NCI-H345 (cell line): ENCODE measurements around the gene GMEB2.
A peak's percentile ranks its signal among the peaks of the same experiment; 100 is the strongest.

Experiments used
- DNase-seq: peaks from one replicate; lab custom pipeline; 2025; lab: John Stamatoyannopoulos, UW

Gene GMEB2

DNA sequence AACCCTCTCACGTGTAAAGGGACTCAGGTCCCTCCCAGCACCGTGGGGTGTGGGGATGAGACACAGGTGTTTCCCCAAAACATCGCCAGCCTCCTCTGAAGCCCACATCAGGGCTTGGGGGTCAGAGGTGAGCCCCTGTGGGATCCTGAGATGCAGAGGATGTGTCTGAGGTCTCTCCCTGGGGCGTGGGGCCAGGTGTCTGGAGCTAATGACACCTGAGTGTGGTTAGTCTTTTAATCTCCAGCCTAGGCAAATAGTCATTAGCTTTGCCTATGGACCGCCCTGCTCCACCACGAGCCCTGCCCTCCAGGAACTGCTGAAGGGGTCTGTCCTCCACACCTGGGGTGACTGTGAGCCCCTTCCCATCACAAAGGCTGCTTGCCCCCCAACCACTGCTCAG lies 81.1 kb downstream of the GMEB2 start:
- no peak for DNase-seq

DNA sequence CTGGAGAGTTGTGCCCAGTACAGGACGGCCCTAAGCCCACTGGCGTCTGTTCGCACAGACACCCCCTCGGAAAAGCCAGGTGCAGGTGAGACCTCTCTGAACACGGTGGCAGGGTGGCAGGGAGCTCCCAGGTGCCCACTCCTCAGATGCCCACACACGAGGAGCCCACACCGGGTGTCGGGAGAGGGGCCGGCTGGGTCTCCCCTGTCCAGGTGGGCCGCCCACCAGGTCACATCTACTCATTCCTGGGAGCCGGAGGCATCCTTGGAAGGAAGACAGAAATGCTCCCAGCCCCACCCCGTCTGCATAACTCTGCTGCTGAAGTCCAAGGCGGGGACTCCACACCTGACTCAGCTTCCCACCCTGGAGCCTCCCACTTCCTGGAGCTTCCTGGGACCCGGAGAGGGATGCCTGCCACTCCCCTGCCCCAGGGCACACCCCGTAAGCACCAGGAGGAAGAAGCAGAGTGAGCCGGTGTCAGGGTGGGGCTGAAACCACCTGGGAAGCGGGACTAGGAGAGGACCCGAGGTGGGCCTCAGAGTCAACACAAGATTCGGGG lies 81.9 kb downstream of the GMEB2 start:
- no peak for DNase-seq

- no peak for DNase-seq
Measured at GRCh38 chr20:63544241-63544957, 82.5 kb downstream of the GMEB2 start.

GRCh38 chr20:63543733-63544132 lies 83.2 kb downstream of the GMEB2 start:
- no peak for DNase-seq

GRCh38 chr20:63543131-63543530 lies 83.8 kb downstream of the GMEB2 start:
- peak; percentile 55 for DNase-seq

DNA sequence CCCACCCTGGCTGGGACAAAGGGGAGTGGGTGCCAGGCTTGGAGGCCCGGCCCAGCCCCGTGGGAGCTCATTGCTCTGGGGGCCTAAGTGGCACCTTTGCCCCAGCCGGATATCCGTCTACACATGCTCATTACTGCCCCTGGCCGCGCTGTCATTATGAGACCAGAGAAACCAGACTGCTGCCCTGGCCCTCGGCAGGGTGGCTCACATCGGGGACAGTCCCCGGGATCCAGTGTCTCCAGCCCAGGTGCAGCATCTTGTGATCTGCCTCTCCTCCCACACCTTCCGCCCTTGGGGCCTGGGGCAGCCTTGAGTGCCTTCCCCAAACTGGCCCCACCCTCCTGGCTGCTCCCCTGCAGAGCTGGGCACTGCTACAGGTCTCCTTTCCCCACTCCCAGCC lies 84.2 kb downstream of the GMEB2 start:
- no peak for DNase-seq

- no peak for DNase-seq
Measured at GRCh38 chr20:63542031-63542559, 84.8 kb downstream of the GMEB2 start.

GRCh38 chr20:63541371-63541770 lies 85.5 kb downstream of the GMEB2 start:
- DNase-seq, result no peak

DNA sequence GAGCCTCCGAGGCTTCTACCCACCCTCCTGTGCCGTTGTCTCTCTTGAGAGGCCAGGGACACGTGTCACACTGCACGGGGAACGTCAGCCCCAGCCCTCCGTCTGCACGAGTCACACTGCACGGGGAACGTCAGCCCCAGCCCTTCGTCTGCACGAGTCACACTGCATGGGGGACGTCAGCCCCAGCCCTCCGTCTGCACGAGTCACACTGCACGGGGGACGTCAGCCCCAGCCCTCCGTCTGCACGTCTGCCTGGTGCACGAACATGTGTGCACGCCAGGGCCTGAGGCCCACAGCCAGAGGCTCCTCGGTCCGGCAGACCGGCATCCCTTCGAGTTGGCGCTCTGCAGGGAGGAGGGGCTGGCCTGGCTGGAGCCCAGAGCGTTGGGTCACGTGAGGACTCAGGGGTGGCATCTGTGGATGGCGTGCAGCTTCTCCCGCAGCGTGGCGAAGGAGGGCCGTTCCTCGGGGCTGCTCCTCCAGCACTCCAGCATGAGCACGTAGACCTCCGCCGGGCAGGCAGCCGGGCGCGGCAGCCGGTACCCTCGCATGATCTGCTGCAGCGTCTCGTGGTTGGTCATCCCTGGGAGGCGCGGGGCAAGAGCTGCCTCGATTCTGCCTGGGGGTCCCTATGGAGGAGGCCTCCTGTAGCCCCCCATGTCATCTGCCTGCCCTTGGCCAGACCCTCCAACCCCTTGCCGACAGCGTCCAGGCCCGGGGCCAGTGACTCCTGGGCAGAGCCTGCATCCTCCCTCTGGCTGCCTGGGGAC lies 86.3 kb downstream of the GMEB2 start:
- no peak for DNase-seq

DNA sequence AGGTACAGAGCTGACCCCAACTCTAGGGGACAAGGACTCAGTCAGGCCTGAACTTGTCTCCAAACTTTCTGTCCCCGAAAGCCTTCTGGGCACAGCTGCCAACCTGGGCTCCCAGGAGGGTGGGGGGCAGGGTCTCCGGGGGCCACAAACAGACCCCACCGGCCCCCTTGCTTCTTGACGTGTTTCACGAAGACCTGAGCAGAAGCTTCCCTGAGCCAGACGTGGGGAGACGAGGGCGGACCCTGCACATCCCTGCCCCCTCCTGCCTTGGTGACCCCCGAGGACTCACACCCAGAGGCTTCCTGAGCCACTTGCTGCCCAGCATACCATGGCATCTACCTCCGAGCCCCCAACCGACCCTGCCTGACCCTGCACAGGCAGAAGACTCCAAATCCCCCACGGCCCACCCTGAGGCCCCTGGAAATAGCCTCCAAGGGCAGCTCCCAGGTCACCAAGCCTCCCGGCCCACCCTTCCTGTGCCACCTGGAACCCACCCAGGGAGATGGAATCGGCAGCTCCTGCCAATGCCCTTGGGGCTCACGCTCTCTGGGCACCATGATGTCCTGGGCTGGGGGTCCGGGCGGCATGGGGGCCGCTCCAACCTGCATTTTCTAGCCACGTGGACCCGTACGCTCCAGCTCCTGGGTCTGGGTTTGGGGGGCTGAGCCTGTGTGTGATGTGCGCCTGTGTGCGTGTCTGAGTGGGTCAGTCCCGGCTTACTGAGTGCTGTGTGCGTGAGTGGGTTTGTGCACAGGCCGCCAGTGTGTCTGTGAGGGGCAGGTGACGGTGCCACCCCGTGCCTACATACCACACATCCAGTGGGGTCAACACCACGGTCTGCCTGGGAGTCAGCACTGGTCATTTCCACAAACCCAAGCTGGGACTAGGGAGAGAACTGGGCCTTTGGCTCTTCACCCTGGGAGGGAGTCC lies 87.2 kb downstream of the GMEB2 start:
- no peak for DNase-seq

- peak; percentile 83 for DNase-seq
Measured at GRCh38 chr20:63539092-63539430, 87.8 kb downstream of the GMEB2 start.

GRCh38 chr20:63538204-63539091 lies 88.5 kb downstream of the GMEB2 start:
- DNase-seq, result peak; percentile 89
